DOHH2 (cell line): ENCODE data around the gene TFDP1.

ENCODE experiments used
- H3F3A ChIP-seq: fragments of 200-600 bp; sonication (generic), shearing (Covaris generic); 2 replicates; pipeline ENCODE4 v1.6.0; 2016; ENCODE audit warnings: antibody characterized with exemption, mild to moderate bottlenecking; ENCODE audit not compliant: control insufficient read depth, insufficient read depth
- H3K27ac ChIP-seq: fragments of 200-600 bp; sonication (generic); 2 replicates; pipeline ENCODE4 v1.5.1; 2014; ENCODE audit warnings: low read depth, mild to moderate bottlenecking, low read length, moderate library complexity
- H3K27me3 ChIP-seq: fragments of 200-600 bp; sonication (generic); 2 replicates; pipeline ENCODE4 v1.6.1; 2014; ENCODE audit warnings: mild to moderate bottlenecking, low read length, mixed read lengths; ENCODE audit not compliant: control insufficient read depth
- H3K36me3 ChIP-seq: fragments of 200-600 bp; sonication (generic); 2 replicates; pipeline ENCODE4 v1.6.1; 2014; ENCODE audit warnings: mild to moderate bottlenecking, low read length, moderate library complexity, mixed read lengths; ENCODE audit not compliant: control insufficient read depth
- H3K4me1 ChIP-seq: fragments of 200-600 bp; sonication (generic); 2 replicates; pipeline ENCODE4 v1.6.1; 2014; ENCODE audit warnings: mild to moderate bottlenecking, low read length, mixed read lengths; ENCODE audit not compliant: control insufficient read depth
- H3K4me2 ChIP-seq: fragments of 200-600 bp; sonication (generic); 2 replicates; pipeline ENCODE4 v1.6.0; 2014; ENCODE audit warnings: mild to moderate bottlenecking, low read length, moderate library complexity
- H3K4me3 ChIP-seq: fragments of 200-600 bp; sonication (generic); 2 replicates; pipeline ENCODE4 v1.5.1; 2014; ENCODE audit warnings: mild to moderate bottlenecking, low read length, mixed read lengths
- H3K79me2 ChIP-seq: fragments of 200-600 bp; sonication (generic); 2 replicates; pipeline ENCODE4 v1.6.1; 2014; ENCODE audit warnings: mild to moderate bottlenecking, low read length, mixed read lengths; ENCODE audit not compliant: control insufficient read depth
- H3K9me2 ChIP-seq: fragments of 200-600 bp; sonication (generic); replicated peaks from 2 replicates; pipeline ENCODE4 v1.6.1; 2014; ENCODE audit warnings: mild to moderate bottlenecking, low read length, mixed read lengths; ENCODE audit not compliant: control insufficient read depth
- H3K9me3 ChIP-seq: fragments of 200-600 bp; sonication (generic); 2 replicates; pipeline ENCODE4 v1.6.1; 2014; ENCODE audit warnings: antibody characterized with exemption, low read length, mixed read lengths; ENCODE audit not compliant: control insufficient read depth, insufficient read depth
- H4K20me1 ChIP-seq: fragments of 200-600 bp; sonication (generic); 2 replicates; pipeline ENCODE4 v1.6.0; 2014; ENCODE audit warnings: low read depth, mild to moderate bottlenecking, antibody characterized with exemption, low read length, moderate library complexity; ENCODE audit not compliant: control insufficient read depth, insufficient read depth
- CTCF ChIP-seq: fragments of 200-600 bp; sonication (generic); IDR thresholded peaks from one replicate; pipeline ENCODE4 v1.5.1; 2014; ENCODE audit warnings: antibody characterized with exemption, mild to moderate bottlenecking, low read depth, low read length; ENCODE audit not compliant: poor library complexity, severe bottlenecking
- EZH2phosphoT487 ChIP-seq: fragments of 200-600 bp; sonication (generic); IDR thresholded peaks from 2 replicates; pipeline ENCODE4 v1.6.1; 2017; ENCODE audit warnings: borderline replicate concordance, mild to moderate bottlenecking, antibody characterized with exemption, low read length, moderate library complexity, mixed read lengths

Gene TFDP1

GRCh38 chr13:113653264-113654174 is 69.0 kb downstream of the TFDP1 start:
- Histone ChIP-seq H3K79me2 (no peaks in the 10 kb centered on the region), H3K9me3 (no peaks in the 10 kb centered on the region), H3K27me3 (no peaks in the 10 kb centered on the region), H4K20me1 (no peaks in the 10 kb centered on the region), H3F3A (no peaks in the 10 kb centered on the region), H3K36me3 (no peaks in the 10 kb centered on the region), H3K27ac (no peak overlapping the region), H3K4me2 (no peak overlapping the region), H3K4me1 (no peaks in the 10 kb centered on the region), H3K4me3 (no peak overlapping the region), H3K9me2 (no peaks in the 10 kb centered on the region)
- TF ChIP-seq EZH2phosphoT487, result no peak
- TF ChIP-seq CTCF, result no peak

GRCh38 chr13:113654175-113654560 is 69.6 kb downstream of the TFDP1 start:
- TF ChIP-seq EZH2phosphoT487 (no peak), CTCF (no peak)
- H3K27ac ChIP-seq, result no peak overlapping the region
- H3K36me3 ChIP-seq, result no peaks in the 10 kb centered on the region
- H3K4me3 ChIP-seq, result no peak overlapping the region
- no peaks in the 10 kb centered on the region for H4K20me1 ChIP-seq
- H3K79me2 ChIP-seq, result no peaks in the 10 kb centered on the region
- no peaks in the 10 kb centered on the region for H3K27me3 ChIP-seq
- no peaks in the 10 kb centered on the region for H3K9me2 ChIP-seq
- no peaks in the 10 kb centered on the region for H3K9me3 ChIP-seq
- H3F3A ChIP-seq, result no peaks in the 10 kb centered on the region
- no peak overlapping the region for H3K4me2 ChIP-seq
- no peaks in the 10 kb centered on the region for H3K4me1 ChIP-seq

GRCh38 chr13:113654591-113655345 is 70.2 kb downstream of the TFDP1 start:
- Histone ChIP-seq H3K27me3 (no peaks in the 10 kb centered on the region), H3K27ac (no peak overlapping the region), H3K9me2 (no peaks in the 10 kb centered on the region), H3K36me3 (no peaks in the 10 kb centered on the region), H3F3A (no peaks in the 10 kb centered on the region), H3K9me3 (no peaks in the 10 kb centered on the region), H3K79me2 (no peaks in the 10 kb centered on the region), H3K4me3 (no peak overlapping the region), H4K20me1 (no peaks in the 10 kb centered on the region), H3K4me2 (no peak overlapping the region), H3K4me1 (no peaks in the 10 kb centered on the region)
- TF ChIP-seq EZH2phosphoT487 (no peak), CTCF (no peak)
